ENCODE results near the gene EMC10. TPM values are rescaled to one million over a fixed set of nuclear protein-coding genes. Genes with fewer than 3 reads are reported as not detected.
"Not testable (repeated sequence)": the region's sequence is repeated elsewhere in the genome, so short reads cannot be mapped to it uniquely, and the experiment has no call there.

Gene EMC10
- polyA plus RNA-seq, 1 experiment, result 45.4 TPM

- Histone ChIP-seq H3K27ac (ENCODE audit: low read depth, low read length) (no peak overlapping the region), H3K4me3 (ENCODE audit: low read depth, low read length) (no peak overlapping the region), H3K27me3 (ENCODE audit: control insufficient read depth, insufficient read depth, low read length) (peaks cover 2% of the 10 kb centered on the region), H3K9me3 (ENCODE audit: control insufficient read depth, insufficient read depth, low read length) (no peaks in the 10 kb centered on the region; the same call in 1 of the 2 replicates)
- no peak for TF ChIP-seq CTCF (IDR thresholded peaks at IDR 0.05; ENCODE audit: low read depth, low read length)
- POLR2A ChIA-PET, result interaction anchor here (0.6 kb wide), 1 partner anchor 108 kb away, joined by 3 read pairs; no protein-coding TSS in a partner anchor
- CTCF ChIA-PET, result interaction anchor here (0.9 kb wide), 1 partner anchor 97 kb away, joined by 3 read pairs; no protein-coding TSS in a partner anchor
- DNase-seq (ENCODE audit: low read depth, low spot score), result no peak
Measured at GRCh38 chr19:50465000-50465399, 11.3 kb upstream of the EMC10 start.

GRCh38 chr19:50465986-50466705, 10.2 kb upstream of the EMC10 start:
- POLR2A ChIA-PET, result interaction anchor here (0.6 kb wide), 1 partner anchor 334 kb away, joined by 8 read pairs; no protein-coding TSS in a partner anchor

GRCh38 chr19:50466706-50467039, 9.6 kb upstream of the EMC10 start:
- Histone ChIP-seq H3K27me3 (ENCODE audit: control insufficient read depth, insufficient read depth, low read length) (peaks cover 2% of the 10 kb centered on the region), H3K4me3 (ENCODE audit: low read depth, low read length) (no peak overlapping the region), H3K9me3 (ENCODE audit: control insufficient read depth, insufficient read depth, low read length) (no peaks in the 10 kb centered on the region; the same call in 1 of the 2 replicates), H3K27ac (ENCODE audit: low read depth, low read length) (no peak overlapping the region)
- no peak for DNase-seq (ENCODE audit: low read depth, low spot score)
- POLR2A ChIA-PET, result no interaction called here
- CTCF ChIA-PET, result interaction anchor here (1.1 kb wide), 1 partner anchor 12 kb away, joined by 5 read pairs; no protein-coding TSS in a partner anchor
- TF ChIP-seq CTCF (IDR thresholded peaks at IDR 0.05; ENCODE audit: low read depth, low read length), result no peak

More at GRCh38 chr19:50465986-50466705, 10.2 kb upstream of the EMC10 start:
- DNase-seq (ENCODE audit: low read depth, low spot score), result no peak
- Histone ChIP-seq H3K27ac (ENCODE audit: low read depth, low read length) (no peak overlapping the region), H3K27me3 (ENCODE audit: control insufficient read depth, insufficient read depth, low read length) (peaks cover 2% of the 10 kb centered on the region), H3K4me3 (ENCODE audit: low read depth, low read length) (no peak overlapping the region), H3K9me3 (ENCODE audit: control insufficient read depth, insufficient read depth, low read length) (no peaks in the 10 kb centered on the region; the same call in 1 of the 2 replicates)
- TF ChIP-seq CTCF (IDR thresholded peaks at IDR 0.05; ENCODE audit: low read depth, low read length), result peak; percentile 29; the same call in 1 of the 2 replicates
- CTCF ChIA-PET, result interaction anchor here (0.9 to 1.1 kb wide), 2 partner anchors 13 to 98 kb away, joined by 3 to 5 read pairs; no protein-coding TSS in a partner anchor

GRCh38 chr19:50467566-50467965, 8.7 kb upstream of the EMC10 start:
- Histone ChIP-seq H3K4me3 (ENCODE audit: low read depth, low read length) (no peak overlapping the region), H3K27me3 (ENCODE audit: control insufficient read depth, insufficient read depth, low read length) (peaks cover 2% of the 10 kb centered on the region), H3K9me3 (ENCODE audit: control insufficient read depth, insufficient read depth, low read length) (no peaks in the 10 kb centered on the region; the same call in 1 of the 2 replicates), H3K27ac (ENCODE audit: low read depth, low read length) (no peak overlapping the region)
- no peak for TF ChIP-seq CTCF (IDR thresholded peaks at IDR 0.05; ENCODE audit: low read depth, low read length)
- no peak for DNase-seq (ENCODE audit: low read depth, low spot score)
- ChIA-PET CTCF (no interaction called here), POLR2A (no interaction called here)

GRCh38 chr19:50468818-50469217, 7.5 kb upstream of the EMC10 start:
- no peak for DNase-seq (ENCODE audit: low read depth, low spot score)
- no peak overlapping the region for H3K27ac ChIP-seq (ENCODE audit: low read depth, low read length)
- CTCF ChIA-PET, result interaction anchor here (0.5 kb wide), 1 partner anchor 8 kb away, joined by 3 read pairs; no protein-coding TSS in a partner anchor

GRCh38 chr19:50473336-50473735, 3.0 kb upstream of the EMC10 start:
- H3K27ac ChIP-seq (ENCODE audit: low read depth, low read length); POLR2A ChIA-PET; H3K4me3 ChIP-seq (ENCODE audit: low read depth, low read length); H3K27me3 ChIP-seq (ENCODE audit: control insufficient read depth, insufficient read depth, low read length); DNase-seq (ENCODE audit: low read depth, low spot score): not testable (repeated sequence)
- H3K9me3 ChIP-seq (ENCODE audit: control insufficient read depth, insufficient read depth, low read length), result peaks cover 11% of the 10 kb centered on the region
- CTCF ChIA-PET, result interaction anchor here (1.2 kb wide), 1 partner anchor 116 kb away, joined by 3 read pairs; no protein-coding TSS in a partner anchor

More at GRCh38 chr19:50468818-50469217, 7.5 kb upstream of the EMC10 start:
- TF ChIP-seq CTCF (IDR thresholded peaks at IDR 0.05; ENCODE audit: low read depth, low read length), result no peak
- POLR2A ChIA-PET, result no interaction called here
- no peak overlapping the region for H3K4me3 ChIP-seq (ENCODE audit: low read depth, low read length)
- no peaks in the 10 kb centered on the region; the same call in 1 of the 2 replicates for H3K9me3 ChIP-seq (ENCODE audit: control insufficient read depth, insufficient read depth, low read length)
- H3K27me3 ChIP-seq (ENCODE audit: control insufficient read depth, insufficient read depth, low read length), result peaks cover 2% of the 10 kb centered on the region
